Activated CD4-positive, CD25-positive, alpha-beta regulatory T cell treated with anti-CD3 and anti-CD28 coated beads, Interleukin-2, amount 50 U/mL, for 72 hours (primary cell): ENCODE measurements around the gene JMJD4.

Source experiments
- DNase-seq: peaks from one replicate; pipeline ENCODE4 v3.0.0; 2021

The JMJD4 gene

GRCh38 chr1:227734856-227735538 is at the start of gene JMJD4, which contains the start of gene SNAP47:
TSS of gene JMJD4 (minus strand) at chr1:227735302. CDS start at chr1:227735273, 29 bp downstream.
TSS of gene SNAP47 (plus strand) at chr1:227735435. CDS start at chr1:227747737, 12,302 bp downstream.
- DNase-seq, result peak; percentile 94

- DNase-seq, result no peak
These were observed 47.1 kb upstream of the JMJD4 start for GRCh38 chr1:227782226-227782625.

GRCh38 chr1:227781314-227781930 is 46.3 kb upstream of the JMJD4 start:
- no peak for DNase-seq

GRCh38 chr1:227780101-227781044 is 45.3 kb upstream of the JMJD4 start:
- DNase-seq, result peak; percentile 24

- DNase-seq, result no peak
These were observed 44.6 kb upstream of the JMJD4 start for GRCh38 chr1:227779685-227780084.

GRCh38 chr1:227779021-227779441 is 43.9 kb upstream of the JMJD4 start:
- no peak for DNase-seq

- DNase-seq, result no peak
These were observed 43.4 kb upstream of the JMJD4 start for GRCh38 chr1:227778401-227778947.

GRCh38 chr1:227777646-227778045 is 42.5 kb upstream of the JMJD4 start:
- DNase-seq, result no peak

- no peak for DNase-seq
These were observed 42.1 kb upstream of the JMJD4 start for GRCh38 chr1:227777156-227777555.

- DNase-seq, result no peak
These were observed 41.2 kb upstream of the JMJD4 start for GRCh38 chr1:227776331-227776771.

- DNase-seq, result no peak
These were observed 40.7 kb upstream of the JMJD4 start for GRCh38 chr1:227775841-227776240.

GRCh38 chr1:227774821-227775661 is 39.9 kb upstream of the JMJD4 start:
- DNase-seq, result no peak

GRCh38 chr1:227774051-227774731 is 39.1 kb upstream of the JMJD4 start:
- DNase-seq, result no peak

- no peak for DNase-seq
These were observed 38.5 kb upstream of the JMJD4 start for GRCh38 chr1:227773558-227773957.

GRCh38 chr1:227771771-227772170 is 36.7 kb upstream of the JMJD4 start:
- no peak for DNase-seq

- DNase-seq, result no peak
These were observed 36.2 kb upstream of the JMJD4 start for GRCh38 chr1:227771326-227771725.

- no peak for DNase-seq
These were observed 35.7 kb upstream of the JMJD4 start for GRCh38 chr1:227770812-227771211.

GRCh38 chr1:227769936-227770494 is 34.9 kb upstream of the JMJD4 start:
- no peak for DNase-seq

GRCh38 chr1:227769047-227769935 is 34.2 kb upstream of the JMJD4 start:
- no peak for DNase-seq

- no peak for DNase-seq
These were observed 33.5 kb upstream of the JMJD4 start for GRCh38 chr1:227768640-227769039.
